GM21786 (cell line): Measurements from ENCODE around the gene SAPCD1.
"Not testable (repeated sequence)": the region's sequence is repeated elsewhere in the genome, so short reads cannot be mapped to it uniquely, and the experiment has no call there.

Experiments
- ATAC-seq: cut with Tn5 transposase; IDR thresholded peaks from one replicate; pipeline ENCODE4 v1.9.1; 2021; ENCODE audit not compliant: unreplicated experiment

SAPCD1 gene

GRCh38 chr6:31795616-31796298 lies 33.3 kb downstream of the SAPCD1 start, which contains the start of gene VARS1:
VARS1 (minus strand) TSS chr6:31795752; CDS start chr6:31795217, 535 bp downstream.
- peak; percentile 77 for ATAC-seq

GRCh38 chr6:31796993-31797385 lies 34.5 kb downstream of the SAPCD1 start:
- no peak for ATAC-seq

GRCh38 chr6:31797588-31797987 lies 35.1 kb downstream of the SAPCD1 start:
- no peak for ATAC-seq

- ATAC-seq: no peak
Observed at GRCh38 chr6:31799781-31800180, 37.3 kb downstream of the SAPCD1 start.

- not testable (repeated sequence) for ATAC-seq
Observed at GRCh38 chr6:31801031-31801927, 38.8 kb downstream of the SAPCD1 start.

- no peak for ATAC-seq
Observed at GRCh38 chr6:31805939-31806469, 43.5 kb downstream of the SAPCD1 start.

GRCh38 chr6:31806470-31807272 lies 44.2 kb downstream of the SAPCD1 start, which contains the start of gene LSM2:
LSM2 (minus strand) TSS chr6:31806966; CDS start chr6:31806757, 209 bp downstream.
- ATAC-seq: peak; percentile 79

GRCh38 chr6:31808599-31808998 lies 46.1 kb downstream of the SAPCD1 start:
- not testable (repeated sequence) for ATAC-seq

- no peak for ATAC-seq
Observed at GRCh38 chr6:31811645-31812044, 49.2 kb downstream of the SAPCD1 start.

- no peak for ATAC-seq
Observed at GRCh38 chr6:31813465-31813849, 51.0 kb downstream of the SAPCD1 start.
